GM19023 (cell line): ENCODE data around the gene ISL2.
"Not testable (repeated sequence)": the region's sequence is repeated elsewhere in the genome, so short reads cannot be mapped to it uniquely, and the experiment has no call there.

Experiments
- ATAC-seq: cut with Tn5 transposase; IDR thresholded peaks from one replicate; pipeline ENCODE4 v1.9.1; 2021; ENCODE audit warnings: mild to moderate bottlenecking, moderate library complexity; ENCODE audit not compliant: unreplicated experiment

Gene ISL2

DNA sequence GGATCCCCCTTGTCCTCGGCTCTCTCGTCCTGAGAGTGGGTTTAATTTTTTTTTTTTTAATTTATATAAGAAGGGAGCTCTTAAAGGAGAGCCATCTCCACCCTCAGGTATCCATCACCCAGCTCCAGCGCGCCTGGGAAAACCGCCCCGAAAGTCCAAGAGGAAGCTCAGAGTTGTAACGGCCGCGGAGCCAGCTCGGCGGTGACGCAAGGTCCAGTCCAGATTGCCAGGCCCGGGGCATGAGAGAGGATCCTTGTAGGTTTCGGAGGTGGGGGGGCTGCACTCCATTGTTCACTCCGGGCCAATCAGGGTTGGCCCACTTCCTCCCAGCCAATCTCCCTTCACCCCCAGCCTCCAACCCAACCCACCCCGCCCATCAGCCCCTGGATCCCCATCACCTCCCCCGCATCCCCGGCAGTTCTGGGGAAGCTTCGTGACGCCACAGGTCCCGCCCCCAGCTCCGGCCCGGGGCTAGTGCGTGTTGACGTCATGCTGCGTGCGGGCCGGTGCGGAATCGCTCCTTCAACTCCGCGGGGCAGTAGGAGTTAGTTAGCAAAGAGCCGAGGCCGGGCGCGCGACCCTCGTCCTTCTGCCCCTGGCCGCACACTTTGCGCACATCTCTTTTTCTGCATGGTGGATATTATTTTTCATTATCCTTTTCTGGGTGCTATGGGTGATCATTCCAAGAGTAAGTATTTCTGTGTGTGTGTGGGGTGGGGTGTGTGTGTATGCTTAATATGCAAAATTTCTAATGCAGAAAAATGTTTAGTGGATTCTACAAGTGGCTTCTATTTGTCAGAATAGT is at the start of gene ISL2:
ISL2 (plus strand) TSS at position 520 of the 805 bp plus-strand sequence; CDS start at position 631, 111 bp downstream.
- ATAC-seq: peak; percentile 44

DNA sequence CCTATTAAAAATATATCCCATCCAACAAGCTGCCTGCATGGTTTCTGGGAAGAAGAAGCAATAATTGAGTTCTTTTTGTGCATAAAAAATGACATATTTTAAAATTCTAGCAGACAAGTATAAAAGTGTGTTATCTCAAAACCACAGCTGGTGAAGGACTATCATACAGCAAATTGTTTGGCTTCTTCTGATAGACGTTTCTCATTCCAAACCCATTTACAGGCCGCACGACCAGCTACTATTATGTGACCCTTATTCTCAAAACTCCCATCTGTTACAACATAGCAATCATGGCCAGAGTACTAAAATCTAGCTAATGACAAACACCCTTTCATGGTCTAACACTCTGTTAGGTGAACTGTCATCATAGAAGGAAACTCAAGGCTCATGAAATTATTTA is 47.0 kb upstream of the ISL2 start:
- no peak for ATAC-seq

DNA sequence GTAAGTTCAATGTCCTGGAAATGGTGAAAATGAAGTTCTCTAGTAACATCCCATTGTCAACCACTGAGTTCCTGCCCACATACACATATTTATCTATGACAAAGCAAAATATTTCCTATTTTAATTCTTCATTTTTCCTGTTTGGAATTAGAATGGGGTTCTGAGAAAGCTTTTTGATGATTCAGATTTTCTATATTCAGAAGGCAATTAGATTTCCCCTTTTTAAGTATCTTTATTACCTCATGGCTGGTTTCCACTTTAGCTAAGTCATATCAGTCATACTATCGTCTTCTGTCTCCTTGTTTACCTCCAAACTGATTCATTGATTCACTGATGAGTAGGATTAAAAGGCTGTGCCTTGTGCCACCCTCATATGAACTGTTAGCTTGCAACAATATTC is 43.2 kb upstream of the ISL2 start:
- ATAC-seq: no peak

- ATAC-seq: not testable (repeated sequence)
These were observed 42.1 kb upstream of the ISL2 start for GRCh38 chr15:76294463-76294862.

DNA sequence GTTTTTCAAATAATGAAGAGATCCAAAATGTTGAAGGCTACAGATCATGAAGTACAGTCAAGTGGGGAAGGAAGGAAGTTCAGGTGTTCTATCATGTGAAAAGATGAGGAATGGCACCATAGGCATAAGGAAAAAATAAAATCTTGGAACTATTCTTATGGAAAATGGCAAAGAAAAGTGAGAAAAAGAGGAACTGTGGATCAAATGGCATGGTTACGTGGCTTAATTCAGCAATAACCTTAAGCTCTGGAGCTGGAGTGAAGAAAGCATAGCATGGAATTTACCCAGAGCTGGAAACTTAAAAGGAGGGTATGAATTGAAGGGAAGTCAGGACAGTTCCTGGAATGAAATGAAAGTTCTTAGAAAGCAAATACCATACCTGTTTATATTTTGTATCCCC is 39.7 kb upstream of the ISL2 start:
- no peak for ATAC-seq

- not testable (repeated sequence) for ATAC-seq
These were observed 38.6 kb upstream of the ISL2 start for GRCh38 chr15:76297951-76298350.

- no peak for ATAC-seq
These were observed 37.6 kb upstream of the ISL2 start for GRCh38 chr15:76298986-76299385.

GRCh38 chr15:76299786-76300185 is 36.8 kb upstream of the ISL2 start:
- no peak for ATAC-seq

- ATAC-seq: no peak
These were observed 32.7 kb upstream of the ISL2 start for GRCh38 chr15:76303909-76304308.

DNA sequence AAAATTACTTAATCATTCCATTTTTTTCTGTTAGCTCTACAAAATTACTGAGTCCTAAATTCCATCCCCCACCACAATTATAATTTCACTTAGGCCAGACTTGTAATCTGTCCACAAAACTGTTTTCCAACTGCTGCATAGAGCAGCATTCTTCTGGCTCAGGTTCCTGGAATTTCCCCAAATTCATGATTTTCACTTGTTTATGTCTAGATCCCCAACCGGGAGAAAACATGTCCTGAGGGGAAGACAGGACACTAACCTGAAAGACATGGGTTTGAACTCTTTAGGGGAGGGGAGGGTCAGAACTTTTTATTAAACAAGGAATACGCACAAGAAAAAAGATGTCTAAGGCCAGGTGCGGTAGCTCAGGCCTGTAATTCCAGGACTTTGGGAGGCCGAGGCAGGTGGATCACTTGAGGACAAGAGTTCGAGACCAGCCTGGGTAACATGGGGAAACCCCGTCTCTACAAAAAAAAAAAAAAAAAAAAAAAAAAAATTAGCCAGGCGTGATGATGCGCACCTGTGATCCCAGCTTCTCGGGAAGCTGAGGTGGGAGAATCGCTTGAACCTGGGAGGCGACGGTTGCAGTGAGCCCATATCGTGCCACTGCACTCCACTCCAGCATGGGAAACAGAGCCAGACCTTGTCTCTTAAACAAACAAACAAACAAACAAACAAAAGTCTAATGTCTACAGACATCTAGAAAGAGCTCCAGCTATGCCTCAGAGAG is 26.8 kb upstream of the ISL2 start:
- no peak for ATAC-seq

DNA sequence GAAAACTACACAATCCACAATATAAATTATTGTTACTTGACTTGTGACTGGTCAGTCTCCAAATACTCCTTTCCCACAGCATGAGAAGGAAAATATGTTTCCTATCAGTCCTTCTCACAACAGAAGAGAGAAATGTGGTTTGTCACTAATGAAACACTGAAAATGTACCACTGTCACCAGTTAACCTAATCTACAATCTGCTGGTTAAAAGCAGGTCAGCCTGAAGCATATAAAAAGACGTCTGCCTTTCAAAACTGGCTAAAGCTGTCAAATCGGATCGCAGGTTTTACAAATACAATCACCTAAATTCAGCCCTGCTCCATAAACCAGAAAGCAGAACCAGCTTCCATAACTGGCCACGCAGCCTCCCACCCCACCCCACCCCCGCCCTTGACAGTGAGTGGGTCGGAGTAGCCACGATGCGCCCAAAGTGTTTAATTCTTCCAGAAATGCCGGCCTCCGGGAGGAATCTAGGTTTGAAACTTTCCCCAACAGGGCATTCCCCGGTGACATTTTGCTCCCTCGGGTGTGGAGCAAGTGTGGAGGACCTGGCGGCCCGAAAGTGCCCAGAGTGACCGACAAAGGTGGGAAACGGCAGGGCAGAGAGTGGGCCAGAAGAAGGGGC is 26.0 kb upstream of the ISL2 start:
- ATAC-seq: peak; percentile 2

DNA sequence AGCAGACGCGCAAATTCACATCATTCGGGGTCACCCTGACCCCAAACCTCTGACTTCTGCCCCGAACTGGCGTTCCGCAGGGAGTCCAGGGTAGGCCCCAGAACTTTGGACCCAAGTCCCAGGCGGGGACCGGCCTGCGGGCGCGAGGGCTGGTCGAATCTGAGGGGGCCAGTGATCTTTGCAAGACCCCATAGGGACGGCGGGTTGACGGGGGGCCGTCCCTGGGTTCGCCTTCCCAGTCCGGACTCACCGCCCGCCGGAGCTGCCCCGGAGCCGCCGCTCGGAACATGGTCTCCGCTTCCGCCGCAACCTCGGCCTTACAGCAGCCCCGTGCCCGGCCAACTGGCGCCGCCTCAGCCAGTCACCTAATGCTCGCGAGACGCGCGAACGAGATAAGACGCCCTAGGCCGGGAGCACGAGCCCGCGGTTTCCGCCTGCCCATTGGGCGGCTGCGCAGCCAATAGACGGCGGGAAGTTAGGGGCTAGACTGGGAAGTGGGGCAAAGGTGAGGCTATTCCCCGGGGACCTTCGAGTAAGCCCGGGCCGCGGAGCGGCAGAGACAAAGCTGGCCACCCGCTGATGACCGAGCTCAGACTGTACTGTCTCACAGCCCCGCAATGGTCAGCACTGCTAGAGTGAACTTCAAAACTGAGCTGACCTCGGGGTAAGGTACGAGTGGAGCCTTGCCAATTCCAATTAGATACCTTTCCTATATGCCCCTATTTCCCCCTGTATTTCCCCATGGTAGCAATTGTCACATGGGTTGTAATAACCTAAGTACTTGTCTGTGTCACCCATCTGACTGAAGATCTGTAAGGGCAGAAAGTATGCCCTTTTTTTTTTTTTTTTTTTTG is 25.2 kb upstream of the ISL2 start, which contains the start of gene ETFA:
ETFA (minus strand) TSS at position 370 of the 854 bp plus-strand sequence; CDS start at position 289, 81 bp downstream.
- ATAC-seq: peak; percentile 98

- no peak for ATAC-seq
These were observed 23.9 kb upstream of the ISL2 start for GRCh38 chr15:76312540-76313174.

DNA sequence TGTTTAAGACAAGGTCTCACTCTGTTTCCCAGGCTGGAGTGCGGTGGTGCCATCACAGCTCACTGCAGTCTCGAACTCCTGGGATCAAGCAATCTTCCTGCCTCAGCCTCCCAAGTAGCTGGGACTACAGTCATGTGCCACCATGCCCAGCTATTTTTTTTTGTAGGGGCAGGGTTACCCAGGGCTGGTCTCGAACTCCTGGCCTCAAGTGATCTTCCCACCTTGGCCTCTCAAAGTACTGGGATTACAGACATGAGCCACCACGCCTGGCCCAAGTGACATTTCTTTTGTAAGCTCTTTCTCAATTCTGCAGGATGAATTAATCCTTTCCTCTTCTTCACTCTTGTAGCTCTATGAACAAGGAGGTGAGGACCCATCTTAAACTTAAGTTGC is 23.4 kb upstream of the ISL2 start:
- not testable (repeated sequence) for ATAC-seq

- no peak for ATAC-seq
These were observed 22.8 kb upstream of the ISL2 start for GRCh38 chr15:76313731-76314130.

DNA sequence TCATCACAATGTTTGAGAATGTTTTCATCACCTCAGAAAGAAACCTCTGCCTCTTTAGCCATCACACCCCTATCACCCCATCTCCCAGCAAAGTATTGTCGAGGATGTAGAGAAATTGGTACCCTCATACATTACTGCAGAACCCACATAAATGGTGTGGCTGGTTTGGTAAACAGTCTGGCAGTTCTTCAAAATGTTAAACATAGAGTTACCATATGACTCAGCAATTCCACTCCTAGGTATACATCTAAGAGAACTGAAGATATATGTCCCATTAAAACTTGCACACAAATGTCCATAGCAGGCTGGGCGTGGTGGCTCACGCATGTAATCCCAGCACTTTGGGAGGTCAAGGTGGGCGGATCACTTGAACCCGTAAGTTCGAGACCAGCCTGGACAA is 16.6 kb upstream of the ISL2 start:
- ATAC-seq: no peak

DNA sequence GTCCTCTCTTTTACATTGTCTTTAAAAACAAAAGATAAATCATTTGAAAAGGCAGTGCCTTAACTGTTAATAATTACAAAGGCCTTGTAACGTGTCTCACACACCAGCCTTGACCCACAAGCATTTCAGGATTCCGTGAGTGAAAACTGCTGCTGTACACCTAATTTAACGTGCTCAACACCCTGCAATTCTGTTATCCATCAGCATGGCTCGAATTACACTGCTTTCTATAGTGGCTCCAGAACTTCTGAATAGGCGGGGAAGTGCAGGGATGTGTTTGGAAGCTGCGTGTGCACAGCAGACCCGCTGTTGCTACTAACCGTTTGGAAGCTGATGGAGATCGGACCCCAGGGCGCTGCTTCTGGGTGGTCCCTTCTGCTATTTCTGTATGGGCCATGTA is 15.4 kb upstream of the ISL2 start:
- ATAC-seq: no peak

- ATAC-seq: no peak
These were observed 15.0 kb upstream of the ISL2 start for GRCh38 chr15:76321602-76322001.

DNA sequence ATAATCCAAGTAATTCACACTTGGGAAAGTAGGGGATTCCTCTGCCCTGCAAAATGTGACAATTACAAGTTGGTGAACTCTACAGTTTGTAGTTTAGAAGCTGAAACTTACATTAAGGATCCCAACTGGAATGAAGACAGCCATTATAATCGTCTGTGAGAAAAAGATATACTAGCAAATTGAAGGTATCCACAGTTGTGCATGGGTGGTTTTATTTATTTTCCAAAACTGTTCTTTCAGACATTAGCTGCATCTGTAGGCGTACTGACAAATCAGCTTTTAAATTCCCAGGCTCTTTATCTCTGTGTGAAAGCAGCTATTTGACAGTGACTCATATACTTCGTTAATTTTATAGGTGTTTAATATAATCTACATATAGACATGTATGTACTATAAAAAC is 12.5 kb upstream of the ISL2 start:
- no peak for ATAC-seq

DNA sequence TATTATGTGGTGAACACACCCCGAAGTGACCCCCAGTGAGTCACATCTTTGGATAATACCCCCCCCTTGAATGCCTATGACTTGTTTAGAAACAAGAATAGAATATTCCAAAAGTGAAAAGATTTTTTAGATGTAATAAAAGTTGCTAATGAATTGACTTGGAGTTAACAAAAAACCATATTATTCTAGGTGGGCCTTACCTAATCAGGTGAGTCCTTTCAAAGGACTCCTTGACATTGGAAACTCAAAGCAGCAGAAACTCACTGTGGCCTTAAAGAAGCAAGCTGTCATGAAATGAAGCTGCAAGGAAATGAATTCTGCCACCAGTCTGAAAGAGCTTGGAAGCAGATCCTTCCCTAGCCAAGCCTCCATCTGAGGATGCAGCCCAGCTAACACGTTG is 10.9 kb upstream of the ISL2 start:
- no peak for ATAC-seq
